K562 (cell line): ENCODE measurements around the gene CCDC137. TPM values are rescaled to one million over a fixed set of nuclear protein-coding genes. Genes with fewer than 3 reads are reported as not detected.

Experiments
- ATAC-seq: fragments of 200-7000 bp; cut with Tn5 transposase; 3 replicates; pipeline ENCODE4 v1.9.1; 2020; ENCODE audit warnings: moderate library complexity
- BruUV-seq: library from RNA; stranded (reverse); fragments of 400-500 nt; replicated peaks from 2 replicates; lab custom pipeline; 2021; lab: Mats Ljungman, UMichigan
- CTCF ChIA-PET: fragments of 300-600 bp; formaldehyde crosslinking; extraction: SDS; loops from one replicate; lab custom pipeline; 2021; ENCODE audit warnings: low intra/inter-chr PET ratio; lab: Yijun Ruan, JAX
- POLR2A ChIA-PET: fragments of 300-600, 350-650 bp; sonication (Branson Sonifier 250); formaldehyde crosslinking; extraction: SDS; loops from one replicate; lab custom pipeline; 2021; ENCODE audit warnings: antibody characterized with exemption, inconsistent platforms; lab: Yijun Ruan, JAX
- DNase-seq, 4 experiments: peaks; one replicate each; pipeline versions ENCODE4 v3.0.0 to v3.0.0-alpha.2; 2011 to 2018; ENCODE audit warnings: low spot score in 3 of 4, mixed read lengths in 3 of 4; ENCODE audit errors: extremely low read depth in 1 of 4
- FAIRE-seq: peaks from 2 replicates; lab custom pipeline; 2011; peaks lifted over from hg19 to GRCh38; lab: Jason Lieb, UNC
- H2AFZ ChIP-seq: 2 replicates; pipeline ENCODE4 v1.6.0; 2011; ENCODE audit warnings: low read depth, low read length, control low read depth, inconsistent platforms
- H3K27ac ChIP-seq: fragments of 200-600 bp; 3 replicates; pipeline ENCODE4 v1.8.0; 2011; ENCODE audit warnings: low read depth, mild to moderate bottlenecking, control low read depth, inconsistent platforms, low read length, moderate library complexity, mixed read lengths; ENCODE audit errors: extremely low read depth
- H3K27me3 ChIP-seq, 2 experiments: fragments of 300-600 bp in 1 of 2; 2 replicates in 1 of 2; 3 replicates in 1 of 2; pipeline versions ENCODE4 v1.6.0 to v1.8.0; 2011; ENCODE audit warnings: inconsistent platforms in 2 of 2, low read length in 2 of 2, mild to moderate bottlenecking in 1 of 2, mixed read lengths in 1 of 2, moderate library complexity in 1 of 2; ENCODE audit not compliant: control insufficient read depth in 2 of 2, insufficient read depth in 2 of 2
- H3K36me3 ChIP-seq: fragments of 300-600 bp; 3 replicates; pipeline ENCODE4 v1.8.0; 2011; ENCODE audit warnings: mild to moderate bottlenecking, low read length, inconsistent platforms; ENCODE audit not compliant: control insufficient read depth, insufficient read depth
- H3K4me1 ChIP-seq, 2 experiments: fragments of 200-600 bp in 1 of 2; replicated peaks in 1 of 2; 2 replicates in 1 of 2; 3 replicates in 1 of 2; pipeline versions ENCODE4 v1.5.1 to v1.8.0; 2011; ENCODE audit warnings: inconsistent platforms in 2 of 2, low read length in 2 of 2, mild to moderate bottlenecking in 1 of 2, mixed read lengths in 1 of 2, moderate library complexity in 1 of 2; ENCODE audit not compliant: control insufficient read depth in 2 of 2, insufficient read depth in 2 of 2
- H3K4me2 ChIP-seq: 2 replicates; pipeline ENCODE4 v1.6.1; 2011; ENCODE audit warnings: low read length, control low read depth, inconsistent platforms, mixed read lengths; ENCODE audit not compliant: insufficient read depth
- H3K4me3 ChIP-seq: fragments of 200-600 bp; sonication (generic), shearing (Covaris generic); 2 replicates; pipeline ENCODE4 v1.5.1; 2016; ENCODE audit warnings: control low read depth, inconsistent platforms
- H3K79me2 ChIP-seq: fragments of 200-600 bp; 3 replicates; pipeline ENCODE4 v1.8.0; 2011; ENCODE audit warnings: low read length, inconsistent platforms; ENCODE audit not compliant: control insufficient read depth, insufficient read depth
- H3K9ac ChIP-seq, 2 experiments: 2 replicates each; pipeline versions ENCODE4 v1.6.0 to v1.6.1; 2011; ENCODE audit warnings: low read depth in 2 of 2, low read length in 2 of 2, control low read depth in 1 of 2, inconsistent platforms in 1 of 2, mild to moderate bottlenecking in 1 of 2, mixed read lengths in 1 of 2; ENCODE audit not compliant: insufficient read depth in 1 of 2
- H3K9me1 ChIP-seq: one replicate; pipeline ENCODE4 v1.6.0; 2011; ENCODE audit warnings: inconsistent platforms, mild to moderate bottlenecking, low read length, moderate library complexity; ENCODE audit not compliant: control insufficient read depth, insufficient read depth
- H3K9me3 ChIP-seq: replicated peaks from 2 replicates; pipeline ENCODE4 v1.5.1; 2011; ENCODE audit warnings: low read depth, low read length, inconsistent platforms; ENCODE audit not compliant: control insufficient read depth, insufficient read depth
- H4K20me1 ChIP-seq: replicated peaks from 2 replicates; pipeline ENCODE4 v1.6.1; 2011; ENCODE audit warnings: low read length, inconsistent platforms, mixed read lengths; ENCODE audit not compliant: control insufficient read depth, insufficient read depth
- ATF7 ChIP-seq: fragments of 450-650 bp; IDR thresholded peaks from 2 replicates; pipeline ENCODE4 v1.7.1; 2014; ENCODE audit warnings: mild to moderate bottlenecking, moderate library complexity
- BCOR ChIP-seq: fragments of 450-650 bp; IDR thresholded peaks from 2 replicates; pipeline ENCODE4 v1.6.1; 2016
- FUS ChIP-seq: fragments of 200-400 bp; formaldehyde crosslinking; optimal IDR thresholded peaks from 2 replicates; pipeline ENCODE3; 2017; ENCODE audit warnings: low read depth, low read length
- HDAC1 ChIP-seq, 2 experiments: fragments of 450-650 bp; IDR thresholded peaks; 2 replicates each; pipeline ENCODE4 v1.6.1; 2016 to 2017; ENCODE audit warnings: inconsistent platforms in 1 of 2, mild to moderate bottlenecking in 1 of 2, moderate library complexity in 1 of 2
- KDM1A ChIP-seq, 2 experiments: fragments of 450-650 bp; IDR thresholded peaks; 2 replicates each; pipeline ENCODE4 v1.6.1; 2016; ENCODE audit warnings: mild to moderate bottlenecking in 2 of 2
- MYC ChIP-seq, 2 experiments: fragments of 250-450 bp in 1 of 2; sonication (Bioruptor Pico) in 1 of 2; IDR thresholded peaks; 2 replicates each; pipeline versions ENCODE4 v1.5.1 to v1.6.1; 2012 to 2021; ENCODE audit warnings: low read depth in 2 of 2, borderline replicate concordance in 1 of 2, improper control_type of control experiment in 1 of 2, low read length in 1 of 2, mild to moderate bottlenecking in 1 of 2, moderate library complexity in 1 of 2
- RBM25 ChIP-seq: fragments of 200-400 bp; formaldehyde crosslinking; IDR thresholded peaks from 2 replicates; pipeline ENCODE4 v1.6.1; 2018; ENCODE audit warnings: low read length, low read depth, moderate library complexity; ENCODE audit not compliant: severe bottlenecking
- SRF ChIP-seq, 2 experiments: fragments of 250-450, 450-650 bp in 1 of 2; sonication (Bioruptor Pico) in 1 of 2; sonication (generic) in 1 of 2; formaldehyde crosslinking; IDR thresholded peaks; 2 replicates each; pipeline versions ENCODE4 v1.5.0 to v1.5.1; 2020 to 2022; ENCODE audit warnings: mild to moderate bottlenecking in 1 of 2, missing genetic modification reagents in 1 of 2
- ZC3H11A ChIP-seq: IDR thresholded peaks from 2 replicates; pipeline ENCODE4 v1.6.1; 2012; ENCODE audit warnings: low read depth, low read length, improper control_type of control experiment
- ZNF445 ChIP-seq: fragments of 250-450 bp; sonication (Bioruptor Pico); IDR thresholded peaks from 2 replicates; pipeline ENCODE4 v1.4.0; 2020; ENCODE audit warnings: low read depth, mild to moderate bottlenecking, moderate library complexity
- ZNF507 ChIP-seq: conservative IDR thresholded peaks from 2 replicates; pipeline ENCODE4 v1.6.1; 2017; ENCODE audit warnings: missing genetic modification characterization, missing compliant biosample characterization
- ZNF561 ChIP-seq: fragments of 450-650 bp; formaldehyde crosslinking; conservative IDR thresholded peaks from 2 replicates; pipeline ENCODE4 v1.4.0; 2020; ENCODE audit warnings: mild to moderate bottlenecking, moderate library complexity
- ZNF785 ChIP-seq: fragments of 250-450 bp; sonication (Bioruptor Pico); IDR thresholded peaks from 2 replicates; pipeline ENCODE4 v1.4.0; 2020; ENCODE audit warnings: mild to moderate bottlenecking
- WGBS: fragments of 100-300 bp; shearing (Covaris generic); methylation state at CpG from one replicate; pipeline ENCODE4 v1.1.6; 2016; ENCODE audit warnings: low coverage, mixed read lengths; ENCODE audit not compliant: insufficient coverage; ENCODE audit errors: missing lambda C conversion rate; 5-methylcytosine and 5-hydroxymethylcytosine counted together
- in situ Hi-C: fragments of 300-500 bp; cut with MboI; formaldehyde crosslinking; loops from 4 replicates; pipeline ENCODE4 v1.15.0; 2018; ENCODE audit warnings: inconsistent platforms, mixed read lengths
- intact Hi-C: fragments of 100-400 bp; cut with micrococcal nuclease; formaldehyde crosslinking; loops from 2 replicates; pipeline ENCODE4 v1.14.2; 2022
- polyA plus RNA-seq, 8 experiments: library from polyadenylated mRNA; depleted of rRNA in 4 of 8; stranded (reverse) in 5 of 8; unstranded in 3 of 8; fragments of >200 nt; fragmentation: Nextera tagmentation in 2 of 8; fragmentation: Illumina TruSeq in 1 of 8; extraction: Ambion mirVana in 2 of 8; extraction: Trizol in 1 of 8; gene quantifications; 2 replicates each; pipeline versions ENCODE4 v1.2.1 to v1.2.3, GENCODE V29; 2011 to 2014; ENCODE audit warnings: inconsistent platforms in 1 of 8, missing spikeins in 1 of 8
- total RNA-seq, 7 experiments: library from RNA; depleted of rRNA in 6 of 7; stranded (reverse); fragments of >200 nt in 6 of 7; fragmentation: Illumina TruSeq in 2 of 7; extraction: Trizol in 2 of 7; gene quantifications; 2 replicates each; pipeline versions ENCODE4 v1.2.1 to v1.2.3, GENCODE V29; 2011 to 2021; ENCODE audit warnings: low replicate concordance in 1 of 7
- TF ChIP-seq, protein P1 (sequence below): fragments of 450-650 bp; conservative IDR thresholded peaks from 2 replicates; pipeline ENCODE4 v1.6.1; 2016; ENCODE audit warnings: missing genetic modification characterization, low read depth, mild to moderate bottlenecking, missing compliant biosample characterization, moderate library complexity

Gene CCDC137
- total and polyA plus RNA-seq, 9 of the 15 experiments (the other 6 are each of a cell fraction or from before 2014, with no cell fraction given), result 2.3 to 68.1 (median 38.3) TPM

DNA sequence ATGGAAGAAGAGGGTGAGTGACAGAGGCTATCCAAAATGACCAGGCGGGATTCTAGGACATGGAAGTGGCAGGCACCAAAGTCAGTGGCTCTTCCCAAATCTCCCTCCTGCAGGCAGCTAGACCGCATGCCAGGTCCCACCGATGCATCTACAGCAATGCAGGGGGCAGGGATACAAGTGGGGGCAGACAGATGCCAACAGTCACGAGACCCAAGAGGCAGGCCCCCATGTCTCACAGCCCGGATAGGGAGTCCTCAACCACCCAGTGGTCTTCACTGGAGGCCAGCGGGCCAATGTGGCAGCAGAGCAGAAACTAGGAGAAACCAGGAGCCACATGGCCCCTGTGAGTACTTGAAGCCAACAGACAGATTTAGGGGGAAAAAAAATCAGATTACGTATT lies 49.7 kb upstream of the CCDC137 start:
- 86% methylated on average over 7 of the region's 7 CpGs for WGBS
- intact Hi-C loops, result no loop called here
- Histone ChIP-seq H3K27me3 (no peaks in the 10 kb centered on the region), H3K27ac (no peak overlapping the region), H3K4me3 (no peak overlapping the region), H3K9me1 (no peaks in the 10 kb centered on the region)
- in situ Hi-C loops, result no loop called here
- ATAC-seq (no peak), FAIRE-seq (no peak)
- no TSS peak for BruUV-seq
- no peak for TF ChIP-seq ZNF785 (CRISPR knock-in tag)
- no peak for TF ChIP-seq ATF7
- TF ChIP-seq, protein P1, sequence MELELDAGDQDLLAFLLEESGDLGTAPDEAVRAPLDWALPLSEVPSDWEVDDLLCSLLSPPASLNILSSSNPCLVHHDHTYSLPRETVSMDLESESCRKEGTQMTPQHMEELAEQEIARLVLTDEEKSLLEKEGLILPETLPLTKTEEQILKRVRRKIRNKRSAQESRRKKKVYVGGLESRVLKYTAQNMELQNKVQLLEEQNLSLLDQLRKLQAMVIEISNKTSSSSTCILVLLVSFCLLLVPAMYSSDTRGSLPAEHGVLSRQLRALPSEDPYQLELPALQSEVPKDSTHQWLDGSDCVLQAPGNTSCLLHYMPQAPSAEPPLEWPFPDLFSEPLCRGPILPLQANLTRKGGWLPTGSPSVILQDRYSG, result no peak
- no peak for TF ChIP-seq ZC3H11A
- TF ChIP-seq SRF (CRISPR knock-in tag; IDR thresholded peaks at IDR 0.05), result no peak
- TF ChIP-seq HDAC1 (IDR thresholded peaks at IDR 0.05), result no peak
- no peak for TF ChIP-seq MYC (IDR thresholded peaks at IDR 0.05; ENCODE audit: low read depth, low read length)
- TF ChIP-seq MYC (CRISPR knock-in tag; IDR thresholded peaks at IDR 0.05; ENCODE audit: borderline replicate concordance, low read depth), result no peak
- no peak for TF ChIP-seq ZNF561 (CRISPR knock-in tag)
- no peak for TF ChIP-seq ZNF445 (CRISPR knock-in tag)
- TF ChIP-seq ZNF507 (tag), result no peak
- no peak for TF ChIP-seq KDM1A (IDR thresholded peaks at IDR 0.05)
- TF ChIP-seq RBM25, result no peak
- no peak for TF ChIP-seq BCOR
- no peak for TF ChIP-seq FUS
- TF ChIP-seq, all 486 proteins: peak for 0
- no peak for DNase-seq
- Histone ChIP-seq H3K9me3 (no peaks in the 10 kb centered on the region), H3K4me2 (no peak overlapping the region), H3K79me2 (peaks cover 62% of the 10 kb centered on the region), H3K4me1 (no peaks in the 10 kb centered on the region), H4K20me1 (peaks cover 8% of the 10 kb centered on the region), H2AFZ (no peak overlapping the region), H3K9ac (no peak overlapping the region), H3K36me3 (peaks cover 75% of the 10 kb centered on the region)
- ChIA-PET CTCF (no interaction called here), POLR2A (no interaction called here)
